K562 (cell line): Measurements from ENCODE around the gene WDR18. TPM values are rescaled to one million over a fixed set of nuclear protein-coding genes. Genes with fewer than 3 reads are reported as not detected.

Experiments
- BCL6 ChIP-seq: fragments of 250-450 bp; sonication (Bioruptor Pico); IDR thresholded peaks from 2 replicates; pipeline ENCODE4 v1.4.0; 2020
- CBX1 ChIP-seq: sonication (generic); IDR thresholded peaks from 2 replicates; pipeline ENCODE4 v1.6.1; 2016; ENCODE audit warnings: antibody characterized with exemption, low read depth, mild to moderate bottlenecking
- CHD7 ChIP-seq: fragments of 200-600 bp; sonication (generic); IDR thresholded peaks from one replicate; pipeline ENCODE4 v1.6.1; 2012; ENCODE audit warnings: mild to moderate bottlenecking, low read depth, low read length, inconsistent platforms
- CTBP1 ChIP-seq: fragments of 450-650 bp; IDR thresholded peaks from 2 replicates; pipeline ENCODE4 v1.6.1; 2016; ENCODE audit warnings: borderline replicate concordance
- CTCF ChIP-seq, 3 experiments: IDR thresholded peaks in 2 of 3; conservative IDR thresholded peaks in 1 of 3; 2 replicates each; pipeline ENCODE4 v1.5.1; 2011 to 2012; ENCODE audit warnings: low read length in 3 of 3, mild to moderate bottlenecking in 3 of 3, control low read depth in 2 of 3, improper control_type of control experiment in 1 of 3, inconsistent platforms in 1 of 3, low read depth in 1 of 3, mixed read lengths in 1 of 3, moderate library complexity in 1 of 3; ENCODE audit not compliant: insufficient read depth in 2 of 3
- HNRNPK ChIP-seq: fragments of 200-400 bp; formaldehyde crosslinking; IDR thresholded peaks from one replicate; pipeline ENCODE4 v1.6.1; 2018; ENCODE audit warnings: mild to moderate bottlenecking, low read depth, low read length; ENCODE audit not compliant: poor library complexity, severe bottlenecking
- KLF16 ChIP-seq: IDR thresholded peaks from 2 replicates; pipeline ENCODE4 v1.6.1; 2016; ENCODE audit warnings: antibody characterized with exemption
- LCOR ChIP-seq: sonication (generic); formaldehyde crosslinking; IDR thresholded peaks from 2 replicates; pipeline ENCODE4 v1.8.0; 2022; ENCODE audit warnings: mild to moderate bottlenecking, missing genetic modification reagents
- NR1H2 ChIP-seq: sonication (generic); formaldehyde crosslinking; IDR thresholded peaks from 2 replicates; pipeline ENCODE4 v1.4.0; 2020; ENCODE audit warnings: mild to moderate bottlenecking, missing genetic modification reagents
- SMARCE1 ChIP-seq: fragments of 450-650 bp; IDR thresholded peaks from 2 replicates; pipeline ENCODE4 v1.7.1; 2016; ENCODE audit warnings: mild to moderate bottlenecking
- ZC3H8 ChIP-seq: fragments of 450-650 bp; IDR thresholded peaks from 2 replicates; pipeline ENCODE4 v1.6.1; 2017
- ZNF224 ChIP-seq: sonication (generic); formaldehyde crosslinking; IDR thresholded peaks from 2 replicates; pipeline ENCODE4 v1.8.0; 2022; ENCODE audit warnings: mild to moderate bottlenecking, missing genetic modification reagents
- ZNF354B ChIP-seq: fragments of 250-450 bp; sonication (Bioruptor Pico); IDR thresholded peaks from 2 replicates; pipeline ENCODE4 v1.4.0; 2020
- ZNF408 ChIP-seq: fragments of 250-450 bp; sonication (Bioruptor Pico); IDR thresholded peaks from 2 replicates; pipeline ENCODE4 v1.4.0; 2020; ENCODE audit warnings: low read depth, mild to moderate bottlenecking, moderate library complexity
- ZNF77 ChIP-seq: fragments of 250-450 bp; sonication (Bioruptor Pico); IDR thresholded peaks from 2 replicates; pipeline ENCODE4 v1.5.0; 2020
- ZNF79 ChIP-seq: fragments of 250-450 bp; sonication (Bioruptor Pico); IDR thresholded peaks from 2 replicates; pipeline ENCODE4 v1.4.0; 2020; ENCODE audit warnings: low read depth, mild to moderate bottlenecking, moderate library complexity
- ZSCAN32 ChIP-seq: fragments of 450-650 bp; formaldehyde crosslinking; IDR thresholded peaks from 2 replicates; pipeline ENCODE4 v1.4.0; 2020; ENCODE audit warnings: mild to moderate bottlenecking, moderate library complexity
- polyA plus RNA-seq, 8 experiments: library from polyadenylated mRNA; depleted of rRNA in 4 of 8; stranded (reverse) in 5 of 8; unstranded in 3 of 8; fragments of >200 nt; fragmentation: Nextera tagmentation in 2 of 8; fragmentation: Illumina TruSeq in 1 of 8; extraction: Ambion mirVana in 2 of 8; extraction: Trizol in 1 of 8; gene quantifications; 2 replicates each; pipeline versions ENCODE4 v1.2.1 to v1.2.3, GENCODE V29; 2011 to 2014; ENCODE audit warnings: inconsistent platforms in 1 of 8, missing spikeins in 1 of 8
- total RNA-seq, 7 experiments: library from RNA; depleted of rRNA in 6 of 7; stranded (reverse); fragments of >200 nt in 6 of 7; fragmentation: Illumina TruSeq in 2 of 7; extraction: Trizol in 2 of 7; gene quantifications; 2 replicates each; pipeline versions ENCODE4 v1.2.1 to v1.2.3, GENCODE V29; 2011 to 2021; ENCODE audit warnings: low replicate concordance in 1 of 7

WDR18 gene
- total and polyA plus RNA-seq, 9 of the 15 experiments (the other 6 are each of a cell fraction or from before 2014, with no cell fraction given): 0.65 to 181 (median 30.1) TPM

- TF ChIP-seq NR1H2 (CRISPR knock-in tag): no peak
- TF ChIP-seq KLF16: no peak
- no peak for TF ChIP-seq ZC3H8
- no peak for TF ChIP-seq ZNF79 (CRISPR knock-in tag)
- no peak for TF ChIP-seq ZNF77 (CRISPR knock-in tag)
- TF ChIP-seq CTBP1: peak; percentile 99
- TF ChIP-seq ZNF224 (CRISPR knock-in tag): no peak
- TF ChIP-seq ZNF408 (CRISPR knock-in tag): no peak
- TF ChIP-seq SMARCE1: peak; percentile 75
- no peak for TF ChIP-seq LCOR (CRISPR knock-in tag)
- TF ChIP-seq ZNF354B (CRISPR knock-in tag): no peak
- no peak for TF ChIP-seq ZSCAN32
- TF ChIP-seq BCL6: no peak
- no peak for TF ChIP-seq CBX1
- no peak for TF ChIP-seq CTCF (IDR thresholded peaks at IDR 0.05 in 2 of 3, conservative IDR thresholded peaks at IDR 0.05 in 1 of 3; ENCODE audit: insufficient read depth in 2 of 3, low read depth in 1 of 3, low read length in 3 of 3)
- no peak for TF ChIP-seq HNRNPK
- no peak for TF ChIP-seq CHD7
Observed at GRCh38 chr19:961866-962620, 22.1 kb upstream of the WDR18 start (continued).
